Natural killer cell (primary cell): ENCODE data around the gene AP1G1. TPM values are rescaled to one million over a fixed set of nuclear protein-coding genes. Genes with fewer than 3 reads are reported as not detected.

Experiments used
- ATAC-seq, 3 donors: fragments of 150-1000 bp in 2 of 3; fragments of 200-7000 bp in 1 of 3; cut with Tn5 transposase; 1 replicate in 1 of 3; 2 replicates in 2 of 3; pipeline ENCODE4 v1.10.0; 2021; ENCODE audit warnings: mild to moderate bottlenecking in 2 of 3, moderate library complexity in 2 of 3
- DNase-seq, 2 donors: peaks; one replicate each; pipeline versions ENCODE4 v3.0.0 to v3.0.0-alpha.2; 2013 to 2021; ENCODE audit warnings: mixed read lengths in 1 of 2
- H3K27ac ChIP-seq: one replicate; pipeline ENCODE4 v1.5.1; 2013; ENCODE audit warnings: mild to moderate bottlenecking, low read length
- H3K27me3 ChIP-seq: one replicate; pipeline ENCODE4 v1.6.1; 2013; ENCODE audit warnings: low read length; ENCODE audit not compliant: control insufficient read depth, insufficient read depth
- H3K36me3 ChIP-seq: one replicate; pipeline ENCODE4 v1.6.1; 2013; ENCODE audit warnings: low read length; ENCODE audit not compliant: control insufficient read depth, insufficient read depth
- H3K4me1 ChIP-seq: one replicate; pipeline ENCODE4 v1.6.1; 2013; ENCODE audit warnings: low read length; ENCODE audit not compliant: control insufficient read depth, insufficient read depth
- H3K4me3 ChIP-seq: one replicate; pipeline ENCODE4 v1.5.1; 2013; ENCODE audit warnings: low read length
- H3K9me3 ChIP-seq: one replicate; pipeline ENCODE4 v1.6.1; 2013; ENCODE audit warnings: low read length; ENCODE audit not compliant: control insufficient read depth, insufficient read depth
- H3K27ac Mint-ChIP-seq, 2 donors: one replicate each; pipeline ENCODE4 v1.8.0; 2022; ENCODE audit warnings: mild to moderate bottlenecking in 2 of 2, mixed read lengths in 2 of 2, moderate library complexity in 1 of 2
- H3K27me3 Mint-ChIP-seq, 2 donors: one replicate each; pipeline ENCODE4 v1.8.0; 2022; ENCODE audit warnings: low read depth in 2 of 2, mixed read lengths in 2 of 2
- H3K36me3 Mint-ChIP-seq: one replicate; pipeline ENCODE4 v1.8.0; 2022; ENCODE audit warnings: mixed read lengths
- H3K4me1 Mint-ChIP-seq, 2 donors: one replicate each; pipeline ENCODE4 v1.8.0; 2022; ENCODE audit warnings: mixed read lengths in 2 of 2
- H3K4me3 Mint-ChIP-seq: one replicate; pipeline ENCODE4 v1.8.0; 2022; ENCODE audit warnings: mild to moderate bottlenecking, moderate library complexity, mixed read lengths
- H3K9me3 Mint-ChIP-seq, 2 donors: one replicate each; pipeline ENCODE4 v1.8.0; 2022; ENCODE audit warnings: mixed read lengths in 2 of 2
- CTCF ChIP-seq: fragments of 200-600 bp; IDR thresholded peaks from one replicate; pipeline ENCODE4 v1.8.0; 2022; ENCODE audit warnings: antibody characterized with exemption
- WGBS: methylation state at CpG from one replicate; pipeline ENCODE4 v1.1.7; 2013; ENCODE audit warnings: missing lambda C conversion rate; ENCODE audit not compliant: insufficient coverage; 5-methylcytosine and 5-hydroxymethylcytosine counted together
- intact Hi-C: fragments of 100-400 bp; cut with micrococcal nuclease; formaldehyde crosslinking; loops from one replicate; pipeline ENCODE4 v1.14.2; 2022
- total RNA-seq, 4 donors: library from RNA; stranded (reverse); fragments of 120-200 nt in 1 of 4; gene quantifications; one replicate each; pipeline versions ENCODE4 v1.2.3 to v1.2.4, GENCODE V29; 2013 to 2022

Gene AP1G1
- total RNA-seq, 3 donors from 2014 or later (not counting 1 experiment from before 2014, with no cell fraction given): 176 to 212 (median 188) TPM

DNA sequence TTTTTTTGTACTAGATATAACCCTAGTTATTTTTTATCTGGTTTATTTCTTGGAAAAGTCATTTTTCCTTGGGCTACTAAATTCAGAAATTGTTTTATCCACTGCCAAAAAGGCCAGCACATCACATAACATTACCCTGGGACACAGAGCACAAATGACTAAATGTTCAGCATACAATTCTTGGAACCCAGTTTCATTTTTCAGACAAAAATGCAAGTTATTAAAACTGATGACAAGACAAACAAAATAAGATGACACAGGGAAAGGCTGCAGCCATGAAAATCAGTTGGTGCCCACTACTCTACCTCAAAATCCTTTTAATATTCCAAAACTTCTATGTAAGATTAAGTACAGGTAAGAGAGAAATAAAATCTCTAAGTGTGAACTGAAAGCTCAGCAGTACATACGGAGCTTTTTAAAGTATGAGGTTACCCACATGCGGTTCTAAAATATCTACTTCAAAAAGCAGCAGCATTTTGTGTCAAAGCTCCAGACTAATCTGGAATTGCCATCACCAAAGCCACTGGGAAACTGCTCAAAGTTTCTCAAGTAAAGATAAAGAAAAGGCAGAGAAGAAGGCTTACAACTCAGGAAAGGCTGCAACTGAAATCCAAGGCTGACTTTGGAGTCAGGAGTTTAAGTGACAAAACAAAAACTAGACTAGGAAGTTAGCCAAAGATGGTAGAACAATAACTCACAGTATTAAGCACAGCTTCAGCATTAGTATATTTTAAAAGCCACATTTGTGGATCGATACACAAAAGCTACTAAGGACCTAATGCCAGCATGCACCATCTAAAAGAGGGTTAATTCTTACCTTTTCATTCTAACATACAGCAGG, 41.4 kb downstream of the AP1G1 start:
- Mint-ChIP-seq H3K27ac (peak overlapping the region in 1 of 2 donors; percentile 24), H3K36me3 (peaks cover 7% of the 10 kb centered on the region), H3K4me1 (peaks cover 4 to 9% of the 10 kb centered on the region in 2 donors), H3K4me3 (no peak overlapping the region), H3K27me3 (no peaks in the 10 kb centered on the region), H3K9me3 (no peaks in the 10 kb centered on the region)
- WGBS: 72% methylated on average over 3 of the region's 3 CpGs
- ATAC-seq (no peak), DNase-seq (no peak)
- intact Hi-C loops: no loop called here
- no peak overlapping the region for H3K27ac ChIP-seq
- no peaks in the 10 kb centered on the region for H3K4me1 ChIP-seq
- no peaks in the 10 kb centered on the region for H3K27me3 ChIP-seq
- H3K36me3 ChIP-seq: peaks cover 59% of the 10 kb centered on the region
- no peak overlapping the region for H3K4me3 ChIP-seq
- no peak for TF ChIP-seq CTCF
- no peaks in the 10 kb centered on the region for H3K9me3 ChIP-seq

DNA sequence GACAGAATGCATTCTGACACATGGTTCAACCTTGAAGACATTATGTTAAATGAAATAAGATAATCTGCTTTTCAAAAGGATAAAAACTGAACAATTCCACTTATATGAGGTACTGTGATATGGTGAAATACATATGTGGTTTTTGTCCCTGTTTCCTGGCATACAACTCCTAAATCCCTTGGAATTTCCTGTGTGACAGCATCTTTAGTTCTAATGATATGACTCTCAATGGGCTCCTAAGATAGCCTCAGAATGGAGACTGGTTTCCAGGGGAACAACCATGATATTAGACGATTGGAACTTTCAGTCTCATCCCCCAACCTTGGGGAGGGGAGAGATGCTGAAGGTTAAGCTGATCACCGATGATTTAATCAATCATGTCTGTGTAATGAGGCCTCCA, 46.4 kb downstream of the AP1G1 start:
- no peak overlapping the region for H3K27ac ChIP-seq
- no peaks in the 10 kb centered on the region for H3K9me3 ChIP-seq
- H3K27me3 Mint-ChIP-seq: no peaks in the 10 kb centered on the region
- peaks cover 59% of the 10 kb centered on the region for H3K36me3 ChIP-seq
- H3K4me1 Mint-ChIP-seq: peaks cover 0 to 3% of the 10 kb centered on the region in 2 donors
- DNase-seq (no peak), ATAC-seq (no peak)
- H3K4me3 ChIP-seq: no peak overlapping the region
- 100% methylated on average over 1 of the region's 2 CpGs for WGBS
- H3K27ac Mint-ChIP-seq: no peak overlapping the region
- no peak overlapping the region for H3K4me3 Mint-ChIP-seq
- no peaks in the 10 kb centered on the region for H3K27me3 ChIP-seq
- no peaks in the 10 kb centered on the region for H3K4me1 ChIP-seq
- H3K9me3 Mint-ChIP-seq: no peaks in the 10 kb centered on the region
- no peak for TF ChIP-seq CTCF
- no peaks in the 10 kb centered on the region for H3K36me3 Mint-ChIP-seq
- intact Hi-C loops: no loop called here

GRCh38 chr16:71761097-71761496, 47.5 kb downstream of the AP1G1 start:
- H3K27ac Mint-ChIP-seq: peak overlapping the region in 1 of 2 donors; percentile 38
- H3K27me3 Mint-ChIP-seq: no peaks in the 10 kb centered on the region
- no peaks in the 10 kb centered on the region for H3K9me3 Mint-ChIP-seq
- ATAC-seq (no peak), DNase-seq (no peak)
- Histone ChIP-seq H3K27me3 (no peaks in the 10 kb centered on the region), H3K36me3 (peaks cover 64% of the 10 kb centered on the region), H3K27ac (no peak overlapping the region), H3K9me3 (no peaks in the 10 kb centered on the region), H3K4me3 (no peak overlapping the region), H3K4me1 (no peaks in the 10 kb centered on the region)
- no peaks in the 10 kb centered on the region for H3K4me1 Mint-ChIP-seq
- no CpG with 5 or more reads among the region's 2 CpGs for WGBS
- intact Hi-C loops: no loop called here
- H3K4me3 Mint-ChIP-seq: no peak overlapping the region
- TF ChIP-seq CTCF: no peak
- peaks cover 4% of the 10 kb centered on the region for H3K36me3 Mint-ChIP-seq
